ACC112 (cell line): ENCODE results near the gene LAPTM5.

ENCODE experiments used
- H2AFZ ChIP-seq: fragments of 200-600 bp; sonication (generic); one replicate; pipeline ENCODE4 v1.6.0; 2017; ENCODE audit warnings: antibody characterized with exemption, low read length; ENCODE audit not compliant: unreplicated experiment
- H3K27ac ChIP-seq: fragments of 200-600 bp; sonication (generic); 2 replicates; pipeline ENCODE4 v1.5.1; 2014; ENCODE audit warnings: low read depth, mild to moderate bottlenecking, antibody characterized with exemption, low read length, moderate library complexity
- H3K27me3 ChIP-seq: fragments of 200-600 bp; sonication (generic); 2 replicates; pipeline ENCODE4 v1.6.1; 2014; ENCODE audit warnings: mild to moderate bottlenecking, antibody characterized with exemption, low read length, moderate library complexity, mixed read lengths; ENCODE audit not compliant: insufficient read depth
- H3K36me3 ChIP-seq: fragments of 200-600 bp; sonication (generic); 2 replicates; pipeline ENCODE4 v1.6.1; 2016; ENCODE audit warnings: mild to moderate bottlenecking, antibody characterized with exemption, low read length, moderate library complexity, mixed read lengths; ENCODE audit not compliant: insufficient read depth
- H3K4me1 ChIP-seq: fragments of 200-600 bp; sonication (generic); one replicate; pipeline ENCODE4 v1.6.1; 2016; ENCODE audit warnings: low read length, mixed read lengths; ENCODE audit not compliant: insufficient read depth, unreplicated experiment, control insufficient read depth
- H3K4me3 ChIP-seq: fragments of 200-600 bp; sonication (generic); 2 replicates; pipeline ENCODE4 v1.5.1; 2014; ENCODE audit warnings: mild to moderate bottlenecking, low read depth, low read length
- H3K79me2 ChIP-seq: fragments of 200-600 bp; sonication (generic); one replicate; pipeline ENCODE4 v1.6.0; 2016; ENCODE audit warnings: low read length; ENCODE audit not compliant: control insufficient read depth, unreplicated experiment, insufficient read depth

The LAPTM5 gene

DNA sequence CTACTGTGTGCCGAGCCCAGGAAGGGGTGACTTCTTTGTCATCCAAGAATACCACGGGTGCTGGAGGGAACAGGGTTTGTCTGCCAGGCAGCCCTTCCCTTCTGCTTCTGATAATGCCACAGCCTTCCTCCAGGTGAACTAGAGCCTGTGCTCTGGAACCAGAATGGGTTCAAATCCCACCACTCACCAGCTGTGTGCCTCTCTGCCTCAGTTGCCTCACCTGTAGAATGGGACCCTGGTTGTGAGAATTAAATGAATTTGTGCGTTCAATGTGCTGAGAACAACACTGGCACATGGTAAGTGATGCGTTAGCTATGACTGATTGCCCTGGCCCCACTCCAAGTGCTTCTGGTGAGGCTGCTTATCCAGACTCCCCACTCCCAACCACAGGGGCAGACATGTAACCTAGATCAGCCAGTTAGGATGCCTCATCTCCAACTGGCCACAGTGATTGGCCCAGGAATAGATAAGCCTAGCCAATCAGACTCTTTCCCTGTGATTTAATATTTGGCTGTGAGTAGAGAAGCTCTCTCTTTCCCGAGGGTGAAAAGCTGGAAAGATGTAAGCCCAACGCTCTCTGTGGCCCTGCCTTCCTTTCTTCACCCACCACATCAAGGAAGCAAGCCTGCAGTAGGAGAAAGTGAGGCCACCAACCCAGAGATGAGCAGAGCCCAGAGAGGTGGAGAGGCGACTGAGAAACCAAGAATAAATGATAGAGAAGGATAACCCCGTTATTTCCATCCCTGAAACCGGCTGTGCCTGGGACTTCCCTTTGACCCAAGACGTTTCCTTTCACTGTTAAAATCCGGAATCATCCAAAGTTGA is 20.8 kb upstream of the LAPTM5 start:
- Histone ChIP-seq H2AFZ (no peak overlapping the region), H3K4me1 (peaks cover 3% of the 10 kb centered on the region), H3K4me3 (no peak overlapping the region), H3K79me2 (no peaks in the 10 kb centered on the region), H3K27ac (no peak overlapping the region), H3K36me3 (no peaks in the 10 kb centered on the region), H3K27me3 (no peaks in the 10 kb centered on the region)

DNA sequence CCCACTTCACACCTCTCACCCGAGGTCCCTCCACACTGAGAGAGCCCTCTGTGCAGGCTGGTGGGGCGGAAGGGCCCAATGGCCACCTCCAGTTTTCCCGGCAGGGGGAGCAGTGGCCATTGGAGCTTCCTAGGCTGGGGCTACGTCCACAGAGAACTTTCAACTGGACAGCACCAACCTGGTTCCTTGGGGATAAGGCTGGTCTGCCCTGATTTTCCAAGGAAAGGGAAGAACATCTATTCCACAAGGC is 20.3 kb upstream of the LAPTM5 start:
- H3K27me3 ChIP-seq = no peaks in the 10 kb centered on the region

DNA sequence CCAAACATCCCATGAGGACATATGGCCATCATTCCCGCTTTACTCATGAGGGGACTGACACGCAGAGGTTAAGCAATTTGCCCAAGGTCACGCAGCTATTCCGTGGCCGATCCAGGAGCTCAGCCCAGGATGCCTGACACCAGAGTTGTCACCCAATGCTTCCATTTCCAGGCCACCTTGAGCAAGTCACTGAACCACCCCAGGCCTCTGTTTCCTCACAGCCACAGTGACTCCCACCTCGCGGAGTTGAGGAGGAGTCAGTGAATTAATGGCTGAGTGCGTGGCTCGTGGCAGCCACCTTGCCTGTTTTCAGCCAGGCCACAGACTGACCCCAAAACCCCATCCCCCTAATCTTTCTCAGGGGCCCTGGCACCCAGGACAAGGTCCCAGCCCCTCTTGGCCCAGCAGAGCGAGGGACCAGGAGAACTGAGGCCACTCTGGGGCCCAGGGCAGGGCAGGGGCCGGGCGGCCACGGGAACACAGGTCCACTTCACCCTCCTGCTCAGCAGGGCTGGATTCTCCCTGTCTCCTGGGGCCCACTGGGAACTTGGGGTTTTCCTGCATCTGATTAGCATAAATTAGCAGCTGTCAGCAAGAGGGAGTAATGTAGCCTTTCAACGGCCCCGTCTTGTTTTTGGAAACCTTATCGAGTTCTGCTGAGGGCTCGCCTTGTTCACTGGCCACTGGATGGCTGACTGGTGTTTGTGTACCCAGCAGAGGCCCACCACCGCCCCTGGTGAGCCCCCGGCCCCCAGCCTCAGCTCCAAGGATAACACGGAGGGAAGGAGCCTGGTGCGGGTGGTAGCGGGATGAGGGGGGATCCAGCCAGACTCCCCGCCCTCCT is 19.7 kb upstream of the LAPTM5 start:
- no peak overlapping the region for H3K27ac ChIP-seq

More for the DNA sequence above, 20.3 kb upstream of the LAPTM5 start:
- Histone ChIP-seq H2AFZ (no peak overlapping the region), H3K27ac (no peak overlapping the region), H3K36me3 (no peaks in the 10 kb centered on the region), H3K4me3 (no peak overlapping the region), H3K4me1 (peaks cover 3% of the 10 kb centered on the region), H3K79me2 (no peaks in the 10 kb centered on the region)

DNA sequence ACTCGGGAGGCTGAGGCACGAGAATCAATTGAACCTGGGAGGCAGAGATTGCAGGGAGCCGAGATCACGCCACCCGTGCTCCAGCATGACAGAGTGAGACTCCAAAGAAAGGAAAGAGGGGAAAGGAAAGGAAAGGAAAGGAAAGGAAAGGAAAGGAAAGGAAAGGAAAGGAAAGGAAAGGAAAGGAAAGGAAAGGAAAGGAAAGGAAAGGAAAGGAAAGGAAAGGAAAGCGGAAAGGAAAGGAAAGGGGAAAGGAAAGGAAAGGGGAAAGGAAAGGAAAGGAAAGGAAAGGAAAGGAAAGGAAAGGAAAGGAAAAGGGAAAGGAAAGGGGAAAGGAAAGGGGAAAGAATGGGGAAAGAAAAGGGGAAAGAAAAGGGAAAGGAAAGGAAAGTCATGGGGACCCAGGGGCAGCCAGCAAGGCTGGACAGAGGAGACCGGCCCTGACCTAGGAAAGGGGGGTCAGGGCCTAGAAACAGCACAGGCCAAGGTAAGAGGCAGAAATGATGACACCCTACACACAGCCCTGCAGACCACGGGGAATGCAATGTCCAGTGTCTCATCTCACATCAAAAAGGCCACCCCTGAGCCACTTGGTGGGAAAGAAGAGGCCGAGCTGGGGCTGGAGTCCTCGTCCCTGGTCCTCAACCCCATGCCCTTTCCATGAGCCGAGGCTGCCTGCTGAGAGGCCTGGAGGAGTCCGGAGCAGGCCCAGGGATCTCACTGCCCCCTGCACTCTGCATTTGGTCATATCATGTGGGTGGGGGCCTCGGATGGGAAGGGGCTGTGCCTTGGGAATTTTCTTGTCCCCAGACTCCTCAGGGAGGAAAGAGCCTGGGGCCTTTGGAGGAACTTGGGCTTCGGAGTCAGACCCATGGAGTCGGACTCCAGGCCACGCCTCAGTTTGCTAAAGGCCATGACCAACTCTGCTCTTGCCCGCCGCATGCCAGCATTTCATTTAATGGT is 18.8 kb upstream of the LAPTM5 start:
- H2AFZ ChIP-seq = no peak overlapping the region
- no peak overlapping the region for H3K27ac ChIP-seq
- H3K4me1 ChIP-seq = peaks cover 3% of the 10 kb centered on the region
- H3K79me2 ChIP-seq = no peaks in the 10 kb centered on the region
- H3K36me3 ChIP-seq = no peaks in the 10 kb centered on the region
- H3K27me3 ChIP-seq = no peaks in the 10 kb centered on the region; the same call in 1 of the 2 replicates
- no peak overlapping the region for H3K4me3 ChIP-seq

More for the DNA sequence above, 19.7 kb upstream of the LAPTM5 start:
- Histone ChIP-seq H3K4me1 (peaks cover 3% of the 10 kb centered on the region), H3K27me3 (no peaks in the 10 kb centered on the region; the same call in 1 of the 2 replicates), H2AFZ (no peak overlapping the region), H3K79me2 (no peaks in the 10 kb centered on the region), H3K4me3 (no peak overlapping the region), H3K36me3 (no peaks in the 10 kb centered on the region)

DNA sequence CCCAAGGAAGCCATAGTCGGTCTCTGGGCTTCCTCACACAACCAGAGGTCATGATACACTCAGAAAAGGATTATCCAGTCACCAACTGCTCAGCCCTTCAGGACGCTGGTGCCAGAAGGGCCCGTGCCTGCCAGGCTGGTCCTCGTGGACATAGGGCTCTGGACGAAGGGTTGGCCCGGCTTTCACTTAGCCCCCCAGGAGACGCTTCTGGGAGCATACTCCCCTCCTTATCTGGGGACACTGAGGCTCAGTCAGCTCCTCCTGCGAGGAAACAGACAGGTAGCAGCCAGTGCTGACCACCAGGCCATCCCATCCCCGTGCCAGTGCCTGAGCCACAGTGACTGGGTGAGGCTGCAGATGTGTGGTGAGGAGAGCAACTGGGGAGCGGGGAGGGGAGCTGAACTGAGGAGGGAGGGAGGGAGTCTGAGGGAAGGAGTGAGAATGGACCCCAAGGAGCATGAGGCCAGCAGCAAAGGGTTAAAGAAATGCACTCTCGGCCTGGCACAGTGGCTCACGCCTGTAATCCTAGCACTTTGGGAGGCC is 17.9 kb upstream of the LAPTM5 start:
- Histone ChIP-seq H3K27me3 (no peaks in the 10 kb centered on the region; the same call in 1 of the 2 replicates), H3K36me3 (no peaks in the 10 kb centered on the region), H3K27ac (no peak overlapping the region), H3K4me1 (peaks cover 3% of the 10 kb centered on the region), H3K79me2 (no peaks in the 10 kb centered on the region), H2AFZ (no peak overlapping the region), H3K4me3 (no peak overlapping the region)

DNA sequence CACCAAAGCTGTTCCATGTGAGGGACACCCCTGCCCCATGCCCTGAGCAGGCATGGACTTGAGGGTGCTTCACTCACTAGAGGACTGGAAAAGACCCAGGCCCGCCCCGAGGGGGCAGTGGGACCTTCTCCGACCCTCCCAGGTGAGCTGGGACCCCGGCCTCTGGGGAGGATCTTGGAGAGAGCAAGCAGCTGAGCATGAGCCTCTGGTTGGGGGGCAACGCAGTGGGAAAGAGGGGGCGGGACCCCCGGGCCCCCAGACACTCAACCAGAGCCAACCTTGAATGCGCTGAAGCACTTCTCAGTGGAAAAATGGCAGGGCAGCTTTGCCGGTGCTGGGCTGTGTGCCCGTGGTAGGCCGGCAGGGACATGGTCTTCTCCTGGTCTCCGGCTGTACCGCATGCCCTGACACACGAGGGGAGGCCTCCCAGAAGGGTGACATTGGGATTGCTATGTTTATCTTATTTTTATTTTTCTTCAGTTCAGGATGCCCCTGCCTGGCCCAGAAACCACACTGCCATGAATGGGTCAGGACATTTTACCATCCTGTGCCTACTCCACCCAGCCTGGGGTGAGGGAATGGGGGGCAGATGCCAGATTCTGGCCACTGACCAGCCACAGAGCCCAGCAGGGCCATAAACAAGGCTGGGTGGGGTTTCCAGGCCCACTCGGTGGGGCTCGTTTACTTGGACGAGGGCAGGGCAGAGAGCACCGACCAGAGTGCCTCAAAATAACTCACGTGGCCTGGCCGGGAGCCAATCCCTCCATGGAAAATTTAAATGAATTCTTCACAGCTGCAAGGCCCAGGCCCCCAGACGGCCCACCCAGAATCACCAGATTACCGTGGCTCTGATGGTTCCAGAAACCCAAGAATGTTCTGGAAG is 17.2 kb upstream of the LAPTM5 start:
- Histone ChIP-seq H3K27ac (no peak overlapping the region), H3K27me3 (no peaks in the 10 kb centered on the region; the same call in 1 of the 2 replicates), H3K4me1 (peaks cover 3% of the 10 kb centered on the region), H3K4me3 (no peak overlapping the region), H2AFZ (no peak overlapping the region), H3K79me2 (no peaks in the 10 kb centered on the region), H3K36me3 (no peaks in the 10 kb centered on the region)

DNA sequence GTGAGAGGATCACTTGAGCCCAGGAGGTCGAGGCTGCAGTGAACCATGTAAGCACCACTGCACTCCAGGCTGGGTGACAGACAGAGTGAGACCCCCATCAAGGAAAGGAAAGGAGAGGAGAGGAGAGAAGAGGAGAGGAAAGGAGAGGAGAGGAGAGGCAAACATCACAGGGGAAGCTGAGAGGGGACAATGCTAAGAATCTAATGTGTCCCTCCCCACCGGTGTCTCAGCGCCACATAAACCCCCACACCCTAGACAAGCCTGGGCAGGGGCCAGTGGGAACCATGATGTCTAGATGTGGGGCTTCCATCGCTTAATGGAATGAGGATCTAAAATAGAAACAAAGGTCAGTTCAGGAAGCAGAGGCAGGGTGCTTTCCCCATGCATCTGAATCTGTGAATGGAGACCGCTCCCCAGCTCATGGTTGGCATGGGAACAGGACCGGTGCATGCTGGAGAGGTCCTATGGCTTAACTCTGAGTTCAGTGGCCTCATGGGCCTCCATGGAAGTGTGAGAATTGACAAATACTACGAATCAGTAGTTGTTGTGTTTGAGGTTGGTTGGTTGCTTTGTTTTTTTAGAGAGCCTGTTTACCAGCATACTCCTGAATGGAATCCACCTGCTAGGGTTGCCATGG is 16.3 kb upstream of the LAPTM5 start:
- Histone ChIP-seq H3K27ac (no peak overlapping the region), H3K4me3 (no peak overlapping the region), H3K27me3 (no peaks in the 10 kb centered on the region; the same call in 1 of the 2 replicates), H3K36me3 (no peaks in the 10 kb centered on the region), H3K79me2 (no peaks in the 10 kb centered on the region), H2AFZ (no peak overlapping the region), H3K4me1 (peaks cover 3% of the 10 kb centered on the region)

DNA sequence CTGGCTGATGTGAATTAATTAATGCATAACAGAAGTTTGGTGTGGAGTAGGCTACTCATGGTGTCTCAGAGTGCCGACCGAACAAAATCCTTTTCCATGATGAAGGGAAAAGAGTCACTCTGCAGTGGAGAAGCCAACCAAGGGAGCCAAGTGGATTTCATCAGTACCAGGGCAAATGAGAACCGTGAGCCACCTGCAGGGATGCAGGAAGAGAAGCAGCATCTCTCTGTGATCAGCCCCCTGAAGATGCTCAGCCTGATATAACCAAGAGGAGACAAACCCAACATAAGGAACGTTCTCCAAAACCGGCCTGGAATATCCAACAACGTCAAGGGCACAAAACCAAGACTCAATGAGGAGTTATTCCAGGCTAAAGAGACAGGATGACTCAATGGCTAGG is 13.4 kb upstream of the LAPTM5 start:
- no peaks in the 10 kb centered on the region; the same call in 1 of the 2 replicates for H3K27me3 ChIP-seq
- no peaks in the 10 kb centered on the region for H3K4me1 ChIP-seq
- H2AFZ ChIP-seq = no peak overlapping the region
- H3K79me2 ChIP-seq = no peaks in the 10 kb centered on the region
- no peak overlapping the region for H3K27ac ChIP-seq
- H3K36me3 ChIP-seq = no peaks in the 10 kb centered on the region
- H3K4me3 ChIP-seq = no peak overlapping the region

DNA sequence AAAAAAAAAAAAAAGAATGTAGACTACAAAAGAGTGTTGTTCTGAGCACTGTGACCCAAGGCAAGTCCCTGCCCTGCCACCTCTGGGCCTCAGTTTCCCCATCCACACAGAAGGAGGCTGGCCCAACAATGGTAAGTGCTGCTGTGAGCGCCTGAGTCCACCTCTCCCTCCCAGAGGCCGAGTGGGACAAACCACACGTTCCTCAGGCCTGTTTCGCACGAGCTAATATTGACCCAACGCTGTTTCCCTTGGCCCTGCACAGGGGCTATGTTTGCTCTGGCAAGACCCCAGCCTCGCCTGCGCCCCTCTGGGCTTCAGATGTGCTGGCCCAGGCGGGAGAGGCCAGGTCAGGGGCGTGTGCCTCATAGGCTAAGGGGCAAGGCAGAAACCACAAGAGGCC is 12.6 kb upstream of the LAPTM5 start:
- no peak overlapping the region for H2AFZ ChIP-seq
- H3K4me3 ChIP-seq = no peak overlapping the region
- H3K36me3 ChIP-seq = no peaks in the 10 kb centered on the region
- no peaks in the 10 kb centered on the region for H3K79me2 ChIP-seq
- H3K27ac ChIP-seq = no peak overlapping the region
- H3K27me3 ChIP-seq = no peaks in the 10 kb centered on the region; the same call in 1 of the 2 replicates
- H3K4me1 ChIP-seq = no peaks in the 10 kb centered on the region
